HL-60 (cell line): ENCODE data around the gene PDGFD.

ENCODE experiments used
- DNase-seq, 2 experiments: peaks; one replicate each; pipeline ENCODE4 v3.0.0-alpha.2; 2010 to 2020; ENCODE audit warnings: low read depth in 1 of 2, low spot score in 1 of 2
- H3K27ac ChIP-seq: fragments of 250-450 bp; sonication (Bioruptor Pico); replicated peaks from 2 replicates; pipeline ENCODE4 v1.5.1; 2020; ENCODE audit warnings: mild to moderate bottlenecking, moderate library complexity
- H3K27me3 ChIP-seq: fragments of 250-450 bp; sonication (Bioruptor Pico); 2 replicates; pipeline ENCODE4 v1.5.1; 2021; ENCODE audit warnings: mild to moderate bottlenecking, moderate library complexity; ENCODE audit not compliant: insufficient read depth, poor library complexity, severe bottlenecking
- H3K4me3 ChIP-seq: replicated peaks from 2 replicates; pipeline ENCODE4 v1.5.1; 2011; ENCODE audit warnings: mild to moderate bottlenecking, control low read depth, low read length; ENCODE audit not compliant: insufficient read depth
- CTCF ChIP-seq: IDR thresholded peaks from one replicate; pipeline ENCODE4 v1.5.1; 2011; ENCODE audit warnings: low read length, control low read depth, inconsistent platforms; ENCODE audit not compliant: insufficient read depth
- GABPA ChIP-seq: IDR thresholded peaks from 2 replicates; pipeline ENCODE4 v1.6.1; 2012; ENCODE audit warnings: low read depth
- POLR2AphosphoS5 ChIP-seq: IDR thresholded peaks from 2 replicates; pipeline ENCODE4 v1.6.1; 2012; ENCODE audit warnings: low read depth
- SPI1 ChIP-seq: IDR thresholded peaks from 2 replicates; pipeline ENCODE4 v1.6.1; 2012; ENCODE audit warnings: low read depth, mild to moderate bottlenecking, borderline replicate concordance
- TF ChIP-seq, protein P1 (sequence below): IDR thresholded peaks from 2 replicates; pipeline ENCODE4 v1.6.1; 2012; ENCODE audit warnings: low read depth; ENCODE audit not compliant: insufficient replicate concordance

PDGFD gene

DNA sequence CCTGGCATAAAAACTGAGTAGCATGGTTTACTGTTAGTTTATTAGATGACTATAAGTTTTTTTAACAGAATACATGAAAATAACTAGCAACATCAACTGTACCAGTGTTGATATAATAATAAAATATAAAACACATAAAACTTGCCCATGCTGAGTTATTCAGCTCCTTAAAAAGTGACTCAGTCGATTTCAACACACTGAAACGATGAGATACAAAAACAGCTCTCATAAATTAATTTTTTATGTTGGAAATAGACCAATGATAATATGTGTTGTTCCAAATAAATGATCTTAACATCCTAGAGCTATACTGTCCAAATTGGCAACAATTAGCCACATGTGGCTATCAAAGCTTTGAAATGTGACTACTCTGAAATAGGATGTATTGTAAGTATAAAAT lies 15.9 kb downstream of the PDGFD start:
- no peak overlapping the region for H3K27ac ChIP-seq
- no peak for TF ChIP-seq POLR2AphosphoS5
- no peak for TF ChIP-seq CTCF
- TF ChIP-seq, protein P1, sequence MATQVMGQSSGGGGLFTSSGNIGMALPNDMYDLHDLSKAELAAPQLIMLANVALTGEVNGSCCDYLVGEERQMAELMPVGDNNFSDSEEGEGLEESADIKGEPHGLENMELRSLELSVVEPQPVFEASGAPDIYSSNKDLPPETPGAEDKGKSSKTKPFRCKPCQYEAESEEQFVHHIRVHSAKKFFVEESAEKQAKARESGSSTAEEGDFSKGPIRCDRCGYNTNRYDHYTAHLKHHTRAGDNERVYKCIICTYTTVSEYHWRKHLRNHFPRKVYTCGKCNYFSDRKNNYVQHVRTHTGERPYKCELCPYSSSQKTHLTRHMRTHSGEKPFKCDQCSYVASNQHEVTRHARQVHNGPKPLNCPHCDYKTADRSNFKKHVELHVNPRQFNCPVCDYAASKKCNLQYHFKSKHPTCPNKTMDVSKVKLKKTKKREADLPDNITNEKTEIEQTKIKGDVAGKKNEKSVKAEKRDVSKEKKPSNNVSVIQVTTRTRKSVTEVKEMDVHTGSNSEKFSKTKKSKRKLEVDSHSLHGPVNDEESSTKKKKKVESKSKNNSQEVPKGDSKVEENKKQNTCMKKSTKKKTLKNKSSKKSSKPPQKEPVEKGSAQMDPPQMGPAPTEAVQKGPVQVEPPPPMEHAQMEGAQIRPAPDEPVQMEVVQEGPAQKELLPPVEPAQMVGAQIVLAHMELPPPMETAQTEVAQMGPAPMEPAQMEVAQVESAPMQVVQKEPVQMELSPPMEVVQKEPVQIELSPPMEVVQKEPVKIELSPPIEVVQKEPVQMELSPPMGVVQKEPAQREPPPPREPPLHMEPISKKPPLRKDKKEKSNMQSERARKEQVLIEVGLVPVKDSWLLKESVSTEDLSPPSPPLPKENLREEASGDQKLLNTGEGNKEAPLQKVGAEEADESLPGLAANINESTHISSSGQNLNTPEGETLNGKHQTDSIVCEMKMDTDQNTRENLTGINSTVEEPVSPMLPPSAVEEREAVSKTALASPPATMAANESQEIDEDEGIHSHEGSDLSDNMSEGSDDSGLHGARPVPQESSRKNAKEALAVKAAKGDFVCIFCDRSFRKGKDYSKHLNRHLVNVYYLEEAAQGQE = no peak
- TF ChIP-seq SPI1 = no peak
- TF ChIP-seq GABPA = no peak

GRCh38 chr11:104146943-104147342 lies 17.0 kb downstream of the PDGFD start:
- Histone ChIP-seq H3K4me3 (no peak overlapping the region), H3K27ac (no peak overlapping the region), H3K27me3 (no peaks in the 10 kb centered on the region)
- no peak for TF ChIP-seq SPI1
- TF ChIP-seq POLR2AphosphoS5 = no peak
- TF ChIP-seq GABPA = no peak
- TF ChIP-seq, protein P1 = no peak
- TF ChIP-seq CTCF = no peak
- DNase-seq = no peak

More for the DNA sequence above, 15.9 kb downstream of the PDGFD start:
- DNase-seq = no peak
- Histone ChIP-seq H3K27me3 (no peaks in the 10 kb centered on the region), H3K4me3 (no peak overlapping the region)

GRCh38 chr11:104146421-104146820 lies 17.5 kb downstream of the PDGFD start:
- H3K4me3 ChIP-seq = no peak overlapping the region
- DNase-seq = no peak
- H3K27me3 ChIP-seq = no peaks in the 10 kb centered on the region
- H3K27ac ChIP-seq = no peak overlapping the region
- TF ChIP-seq CTCF = no peak
- TF ChIP-seq GABPA = no peak
- TF ChIP-seq, protein P1 = no peak
- TF ChIP-seq POLR2AphosphoS5 = no peak
- no peak for TF ChIP-seq SPI1
